Activated T-cell treated with anti-CD3 and anti-CD28 coated beads, Interleukin-2, amount 50 U/mL, for 1 hour (primary cell): Measurements from ENCODE around the gene MCOLN1.

ENCODE experiments used
- DNase-seq: peaks from one replicate; pipeline ENCODE4 v3.0.0-alpha.2; 2020

Gene MCOLN1

GRCh38 chr19:7522072-7522922 is at the start of gene MCOLN1:
Gene MCOLN1, plus strand, starts transcription at chr19:7522624. Its CDS starts 127 bp downstream, at chr19:7522751.
- DNase-seq: peak; percentile 99

- no peak for DNase-seq
These were observed 46.8 kb upstream of the MCOLN1 start for GRCh38 chr19:7475665-7476064.

GRCh38 chr19:7476241-7476640 is 46.2 kb upstream of the MCOLN1 start:
- no peak for DNase-seq

GRCh38 chr19:7476777-7477494 is 45.5 kb upstream of the MCOLN1 start:
- DNase-seq: no peak

- DNase-seq: no peak
These were observed 44.7 kb upstream of the MCOLN1 start for GRCh38 chr19:7477758-7478157.

- no peak for DNase-seq
These were observed 44.1 kb upstream of the MCOLN1 start for GRCh38 chr19:7478173-7478842.

GRCh38 chr19:7478843-7479227 is 43.6 kb upstream of the MCOLN1 start:
- no peak for DNase-seq

GRCh38 chr19:7480222-7480969 is 42.0 kb upstream of the MCOLN1 start:
- DNase-seq: no peak

- no peak for DNase-seq
These were observed 41.5 kb upstream of the MCOLN1 start for GRCh38 chr19:7480970-7481255.

GRCh38 chr19:7482584-7483439 is 39.6 kb upstream of the MCOLN1 start:
- no peak for DNase-seq

- no peak for DNase-seq
These were observed 38.7 kb upstream of the MCOLN1 start for GRCh38 chr19:7483720-7484201.

GRCh38 chr19:7486923-7487322 is 35.5 kb upstream of the MCOLN1 start:
- no peak for DNase-seq

GRCh38 chr19:7488736-7489353 is 33.6 kb upstream of the MCOLN1 start, which contains the start of gene PEX11G:
Gene PEX11G, minus strand, starts transcription at chr19:7489035. Its CDS starts 25 bp downstream, at chr19:7489010.
- peak; percentile 96 for DNase-seq

GRCh38 chr19:7489609-7490044 is 32.8 kb upstream of the MCOLN1 start:
- no peak for DNase-seq

- DNase-seq: no peak
These were observed 30.3 kb upstream of the MCOLN1 start for GRCh38 chr19:7492142-7492541.

GRCh38 chr19:7492558-7492957 is 29.9 kb upstream of the MCOLN1 start:
- no peak for DNase-seq

- no peak for DNase-seq
These were observed 27.9 kb upstream of the MCOLN1 start for GRCh38 chr19:7494416-7495098.

- DNase-seq: no peak
These were observed 25.1 kb upstream of the MCOLN1 start for GRCh38 chr19:7497292-7497691.

- DNase-seq: peak; percentile 37
These were observed 21.5 kb upstream of the MCOLN1 start for GRCh38 chr19:7500811-7501450.

GRCh38 chr19:7502552-7502951 is 19.9 kb upstream of the MCOLN1 start:
- no peak for DNase-seq
